ENCODE results near the gene ZFAND3.

ZFAND3 gene

DNA sequence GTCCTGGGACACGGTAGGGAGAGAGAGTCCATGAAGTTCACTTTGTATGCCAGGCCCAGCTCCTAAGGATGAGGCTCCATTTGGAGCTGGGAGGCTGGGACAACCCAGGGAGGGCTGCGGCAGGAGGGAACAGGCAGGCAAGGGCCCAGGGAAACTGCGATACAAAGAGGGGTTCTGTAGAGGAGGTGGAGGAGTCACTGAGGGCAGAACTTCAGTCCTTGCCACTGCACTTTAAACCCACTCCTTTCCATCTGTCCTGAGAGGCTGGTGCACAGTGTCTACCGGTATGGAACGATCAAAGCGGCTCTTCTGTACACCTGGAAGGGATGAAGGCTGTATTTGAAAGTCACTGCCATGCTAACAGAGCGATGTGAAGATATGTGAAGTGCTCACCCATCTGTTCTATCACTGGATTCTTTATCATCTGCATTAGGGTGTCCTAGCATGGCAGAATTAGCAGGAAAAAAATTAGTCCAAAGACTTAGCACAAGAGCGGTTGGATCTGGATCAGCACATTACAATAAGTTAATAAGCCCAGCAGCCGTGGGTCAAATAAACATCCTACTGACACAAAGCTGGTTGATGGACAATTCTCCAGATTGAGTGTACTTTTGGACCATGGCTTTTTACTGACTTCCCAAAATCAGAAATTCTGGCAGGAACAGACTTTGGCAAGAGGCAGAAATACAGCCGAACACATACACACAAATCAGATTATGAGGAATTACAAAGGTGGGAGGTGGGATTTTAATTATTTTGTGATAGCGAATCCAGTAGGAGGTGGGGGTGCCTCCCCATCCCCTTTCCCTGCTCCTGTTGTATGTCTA lies 20.9 kb upstream of the ZFAND3 start:
- no peak for DNase-seq

DNA sequence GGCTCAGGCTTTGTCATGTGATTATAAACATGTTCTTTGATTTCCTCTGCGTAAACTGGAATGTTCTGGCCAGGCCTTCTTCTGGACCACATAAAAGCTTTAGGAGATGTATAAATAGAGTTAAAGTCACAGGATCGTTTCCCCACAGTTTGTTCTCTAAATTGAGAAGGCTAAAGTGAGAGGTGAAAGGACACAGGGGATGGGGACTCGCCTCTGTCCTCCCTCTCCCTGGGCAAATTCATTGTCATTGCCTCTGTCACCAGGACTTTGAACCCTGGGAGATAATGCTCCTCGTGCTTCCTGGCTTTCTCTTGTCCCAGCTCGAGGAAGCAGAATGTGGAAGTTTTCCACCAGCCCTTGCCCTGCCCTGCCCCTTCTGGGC lies 20.3 kb upstream of the ZFAND3 start:
- DNase-seq = no peak

DNA sequence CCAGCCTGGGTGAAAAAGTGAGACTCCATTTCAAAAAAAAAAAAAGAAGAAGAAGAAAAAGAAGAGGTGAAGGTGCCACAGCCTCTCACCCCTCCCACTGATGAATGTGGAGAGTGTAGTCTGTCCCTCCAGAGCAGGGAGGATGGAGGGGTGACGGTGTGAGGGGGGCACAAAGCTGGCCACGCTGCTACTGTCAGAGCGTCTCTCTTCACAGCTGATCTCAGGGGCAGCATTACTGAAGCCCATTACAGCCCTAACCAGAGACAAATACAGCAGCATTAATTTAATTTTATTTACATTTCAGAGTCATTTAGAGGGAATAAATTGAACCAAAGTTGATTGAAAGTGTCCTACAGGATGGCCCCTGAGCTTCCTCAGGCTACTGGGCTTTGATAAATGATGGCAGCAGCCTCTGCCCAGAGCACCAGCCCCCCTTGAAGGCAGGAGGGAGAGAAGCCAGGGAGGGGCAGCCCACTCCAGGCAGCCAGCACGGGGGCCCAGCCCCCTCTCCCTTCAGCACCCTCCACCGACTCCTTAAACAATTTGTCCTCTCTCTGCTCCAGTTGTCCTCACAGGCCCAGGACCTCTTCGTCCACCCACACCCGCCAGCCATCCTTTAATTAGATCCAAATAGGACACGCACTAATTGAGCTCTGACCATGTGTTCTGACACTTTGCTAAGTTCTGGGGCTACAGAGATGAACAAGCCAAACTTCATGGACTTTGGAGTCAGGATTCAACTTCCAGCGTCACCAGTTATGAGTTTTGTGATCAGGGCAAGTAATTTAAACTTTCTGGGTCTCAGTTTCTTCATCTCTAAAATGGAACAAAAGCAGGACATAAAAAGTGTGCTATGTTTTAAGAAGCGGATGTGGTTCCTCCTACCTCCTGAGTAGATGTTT lies 18.6 kb upstream of the ZFAND3 start:
- no peak for DNase-seq

DNA sequence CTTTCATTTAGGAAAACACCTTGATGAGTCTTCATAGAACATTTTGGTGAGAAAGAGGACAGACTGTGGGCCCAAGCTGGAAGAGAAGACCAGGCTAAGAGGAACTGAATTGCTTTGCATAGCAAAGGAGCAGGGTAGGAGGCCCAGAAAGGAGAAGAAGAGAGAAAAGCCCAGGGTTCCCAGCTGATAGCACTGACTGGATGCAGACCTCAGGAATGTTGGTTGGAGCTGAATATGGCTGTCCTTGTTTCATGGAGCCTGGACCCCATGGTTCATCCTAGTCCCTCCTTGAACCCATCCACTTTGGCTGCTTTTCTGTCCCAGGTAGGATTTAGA lies 18.0 kb upstream of the ZFAND3 start:
- DNase-seq = no peak

DNA sequence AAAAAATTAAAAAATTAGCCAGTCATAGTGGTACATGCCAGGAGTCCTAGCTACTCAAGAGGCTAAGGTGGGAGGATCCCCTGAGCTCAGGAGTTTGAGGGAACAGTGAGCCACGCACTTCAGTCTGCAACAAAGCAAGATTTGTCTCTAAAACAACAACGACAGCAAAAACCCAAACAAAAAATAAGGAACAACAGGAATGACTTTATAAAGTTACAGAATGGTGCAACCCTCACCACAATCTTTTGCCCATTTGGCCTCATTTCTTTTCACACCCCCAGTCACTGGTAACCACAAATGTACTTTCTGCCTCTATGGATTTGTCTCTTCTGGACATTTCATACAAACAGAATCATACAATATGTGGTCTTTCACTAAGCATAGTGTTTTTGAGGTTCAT lies 16.7 kb upstream of the ZFAND3 start:
- DNase-seq = no peak

DNA sequence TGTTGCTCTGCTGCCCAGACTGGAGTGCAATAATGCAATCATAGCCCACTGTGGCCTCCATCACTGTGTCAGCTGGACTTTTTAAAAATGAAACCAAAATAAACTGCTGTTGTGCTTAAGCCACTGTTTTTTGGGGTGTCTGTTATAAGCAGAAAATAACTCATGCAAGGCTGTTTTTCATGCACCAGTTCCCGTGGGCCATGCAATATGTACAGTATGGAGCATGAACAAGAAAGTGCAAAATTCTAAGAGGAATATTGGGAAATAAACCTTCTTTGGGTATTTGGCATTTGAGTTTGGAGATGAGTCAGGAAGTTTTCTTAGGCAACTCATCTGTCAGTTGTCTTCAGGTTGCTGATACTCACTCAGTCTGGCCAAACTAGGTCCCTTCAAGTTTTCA lies 14.9 kb upstream of the ZFAND3 start:
- no peak for DNase-seq

DNA sequence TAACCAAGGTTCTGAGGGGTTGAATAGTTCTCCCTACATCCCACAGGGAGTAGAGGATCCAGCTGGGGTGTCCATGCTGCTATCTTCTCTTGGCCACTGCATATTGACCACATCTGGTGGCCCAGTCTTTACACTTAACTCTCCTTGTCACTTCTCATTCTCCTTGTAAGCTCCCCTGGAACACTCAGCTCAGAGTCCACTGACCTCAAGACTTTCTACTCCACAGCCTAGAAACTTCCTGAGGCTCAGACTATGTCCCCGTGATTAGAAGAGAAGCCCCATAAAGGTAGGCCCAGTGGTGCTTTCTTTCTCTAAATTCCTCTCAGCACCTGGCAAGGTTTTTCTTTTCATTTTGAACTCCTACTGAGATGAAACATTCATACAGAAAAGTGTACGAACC lies 13.3 kb upstream of the ZFAND3 start:
- no peak for DNase-seq

DNA sequence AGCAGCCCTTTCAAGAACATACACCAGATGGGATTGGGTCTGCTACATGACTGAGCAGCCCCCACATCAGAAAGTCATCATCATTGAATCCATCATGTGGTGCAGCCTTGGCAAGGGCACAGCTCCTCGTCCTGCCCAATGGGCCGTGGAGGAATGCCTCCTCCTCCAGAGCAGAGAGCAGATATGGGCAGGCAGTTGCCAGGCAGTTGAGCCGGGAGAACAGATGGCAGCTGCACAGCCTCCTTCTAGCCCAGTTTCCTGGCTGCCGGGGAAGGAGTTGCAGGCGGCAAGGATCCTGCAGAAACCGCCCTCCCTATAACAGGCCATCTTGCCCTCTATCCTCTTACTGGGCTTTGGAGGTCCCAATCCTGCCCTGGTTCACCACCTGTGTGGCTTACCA lies 11.9 kb upstream of the ZFAND3 start:
- DNase-seq = peak; percentile 98 to 99

DNA sequence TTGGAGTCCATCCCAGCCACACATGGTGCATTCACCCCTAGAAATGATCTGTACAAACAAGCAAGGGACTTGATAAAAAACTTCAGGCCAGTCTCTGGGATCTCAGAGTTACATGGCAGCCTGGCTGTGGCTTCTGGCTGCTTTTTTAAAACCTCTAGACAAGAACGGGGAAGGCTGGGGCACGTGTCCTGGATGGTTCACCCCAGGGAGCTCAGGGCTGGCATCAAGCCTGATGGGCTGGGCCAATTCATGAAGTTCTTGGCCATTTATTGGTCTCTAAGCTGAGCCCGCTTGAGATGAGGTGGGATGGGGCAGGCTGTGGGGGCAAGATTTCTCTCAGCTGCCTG lies 10.4 kb upstream of the ZFAND3 start:
- peak; percentile 86 to 93 for DNase-seq

DNA sequence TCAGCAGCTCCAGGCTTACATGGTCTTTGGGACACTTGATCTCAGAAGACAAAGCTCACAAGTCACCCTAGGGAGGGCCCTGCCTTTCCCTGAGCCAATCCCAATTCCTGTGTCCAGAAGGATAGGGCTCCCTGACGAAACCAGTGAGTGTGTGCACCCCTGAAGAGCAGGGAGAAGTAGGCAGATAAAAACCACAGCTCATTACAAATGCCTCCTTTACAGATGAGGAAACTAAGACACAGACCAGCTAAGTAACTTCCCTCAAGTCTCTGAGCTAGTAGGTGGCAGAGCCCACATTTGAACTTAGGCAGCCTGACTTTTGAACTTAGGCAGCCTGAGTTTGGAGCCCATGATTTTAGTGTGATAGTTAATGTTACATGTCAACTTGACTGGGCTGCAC lies 6.7 kb upstream of the ZFAND3 start:
- no peak for DNase-seq

DNA sequence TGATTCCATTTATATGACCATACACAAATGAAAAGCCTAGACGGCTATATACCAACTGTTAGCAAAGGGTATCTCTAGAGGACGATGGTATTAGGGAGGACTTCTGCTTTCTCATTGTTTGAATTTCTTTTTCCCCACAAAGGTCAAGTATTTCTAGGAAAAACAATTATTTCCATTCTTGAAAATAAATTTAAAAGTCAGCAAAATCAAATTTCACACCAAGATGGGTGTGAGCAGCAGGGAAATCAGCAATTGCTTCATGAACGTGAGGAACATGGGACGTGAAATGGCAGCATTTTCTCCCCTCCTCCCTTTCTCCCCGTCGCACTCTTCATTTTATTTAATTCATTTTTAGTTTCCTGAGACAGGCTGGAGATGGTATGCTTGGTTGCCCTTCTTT lies 5.2 kb upstream of the ZFAND3 start:
- no peak for DNase-seq

DNA sequence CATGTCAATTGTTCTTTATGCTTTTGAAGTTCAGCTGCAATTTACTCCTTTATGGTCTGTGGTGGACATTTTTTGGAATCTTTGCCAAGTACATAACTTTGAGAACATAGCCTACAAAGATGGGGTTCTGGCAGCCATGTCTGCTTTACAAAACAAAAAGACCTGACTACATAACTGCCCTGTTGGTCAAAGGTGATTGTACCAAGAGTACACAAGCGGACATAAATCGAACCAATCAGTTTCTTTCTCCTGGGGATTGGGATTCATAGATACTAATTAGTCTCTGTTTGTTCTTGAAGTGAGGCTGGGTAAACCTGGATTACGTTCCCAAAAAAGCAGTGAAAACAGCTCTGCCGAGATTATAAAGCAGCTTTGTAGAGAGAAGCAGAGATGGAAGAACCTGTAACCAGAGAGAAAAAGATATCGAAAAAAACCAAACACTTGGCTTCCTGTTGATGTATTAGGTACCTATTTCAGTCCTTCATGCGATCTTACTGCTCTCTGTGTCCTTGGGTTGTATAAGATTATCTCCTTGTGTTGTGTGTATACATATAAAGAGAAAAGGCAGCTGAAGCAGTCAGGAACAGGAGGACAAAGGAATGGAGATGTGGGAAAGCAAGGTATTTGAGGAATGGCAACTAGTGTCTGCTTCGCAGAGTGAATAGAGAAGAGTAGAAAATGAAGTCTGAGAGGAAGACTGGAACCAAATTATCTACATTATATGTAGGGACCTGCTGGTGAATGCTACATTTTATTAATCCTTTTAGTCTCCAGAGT lies 2.7 kb upstream of the ZFAND3 start:
- DNase-seq = no peak

DNA sequence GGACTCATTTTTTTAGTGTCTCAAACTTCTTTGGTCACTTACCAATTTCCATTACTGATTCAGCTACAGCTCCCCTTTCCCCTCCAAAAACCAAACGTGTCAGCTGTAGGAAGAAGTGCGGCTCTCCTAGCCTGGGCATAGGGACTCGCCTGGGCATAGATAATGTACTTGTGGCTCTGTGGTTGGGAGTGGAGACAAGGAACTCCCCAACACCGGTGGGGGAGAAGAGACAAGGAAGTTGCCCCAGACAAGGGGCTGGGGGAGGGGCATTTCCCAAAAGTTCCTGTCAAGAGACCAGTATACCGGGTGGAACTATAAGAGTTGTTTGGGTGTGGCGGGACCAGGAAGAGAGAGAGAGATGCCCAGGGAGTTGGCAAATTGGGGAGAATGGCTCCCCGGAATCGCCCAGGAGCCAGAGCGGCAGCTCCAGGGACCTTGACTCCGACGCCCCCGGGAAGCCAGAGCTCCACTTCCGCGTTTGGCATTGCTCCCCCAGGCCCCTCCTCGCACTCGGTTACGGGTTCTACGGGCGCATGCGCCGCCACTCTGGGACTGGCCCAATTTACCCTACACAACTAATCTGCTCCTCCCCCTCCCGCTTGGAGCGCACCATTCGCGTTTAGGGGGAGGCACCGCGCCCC lies 871 bp upstream of the ZFAND3 start:
- peak; percentile 94 to 98 for DNase-seq

DNA sequence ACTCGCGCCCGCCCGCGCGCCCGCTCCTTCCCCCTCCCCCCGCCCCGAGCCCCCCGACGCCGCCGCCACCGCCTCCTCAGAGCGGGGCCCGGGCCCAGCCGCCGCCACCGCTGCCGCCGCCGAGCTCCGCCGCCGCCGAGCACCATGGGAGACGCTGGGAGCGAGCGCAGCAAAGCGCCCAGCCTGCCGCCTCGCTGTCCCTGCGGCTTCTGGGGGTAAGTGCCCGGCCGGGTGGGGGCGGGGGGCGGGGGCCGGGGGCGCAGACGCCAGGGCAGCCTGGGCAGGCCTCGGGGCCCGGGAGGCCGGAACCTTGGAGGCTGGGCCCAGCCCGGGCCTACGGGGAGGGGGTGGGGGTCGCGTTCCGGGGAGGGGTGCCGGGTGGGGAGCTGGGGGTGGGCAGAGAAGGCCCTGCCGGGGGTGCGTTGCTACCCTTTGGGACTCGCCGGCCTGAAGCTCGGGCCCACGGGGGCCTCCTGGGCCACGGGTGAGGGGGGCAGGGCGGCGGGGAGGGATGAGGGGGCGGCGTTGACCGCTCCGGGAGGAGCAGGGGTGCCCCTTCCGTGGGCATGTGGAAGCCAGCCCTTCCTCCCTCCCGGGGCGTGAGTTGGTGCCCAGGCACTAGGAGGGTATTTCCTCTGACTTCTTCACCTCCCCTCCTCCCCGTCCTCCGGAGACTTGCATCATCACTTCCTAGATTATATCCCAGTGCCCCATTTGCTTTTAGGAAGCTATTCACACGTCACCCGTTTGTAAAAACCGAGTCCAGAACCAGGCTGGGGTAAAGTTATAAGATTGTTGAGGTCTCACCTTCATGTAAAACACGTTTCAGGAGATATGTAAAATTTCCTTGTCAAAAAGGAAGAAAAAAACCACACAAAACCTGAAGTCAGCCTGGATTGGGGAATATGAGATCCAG lies 533 bp downstream of the ZFAND3 start:
- peak in 1 of 2 experiments; percentile 55 for DNase-seq

DNA sequence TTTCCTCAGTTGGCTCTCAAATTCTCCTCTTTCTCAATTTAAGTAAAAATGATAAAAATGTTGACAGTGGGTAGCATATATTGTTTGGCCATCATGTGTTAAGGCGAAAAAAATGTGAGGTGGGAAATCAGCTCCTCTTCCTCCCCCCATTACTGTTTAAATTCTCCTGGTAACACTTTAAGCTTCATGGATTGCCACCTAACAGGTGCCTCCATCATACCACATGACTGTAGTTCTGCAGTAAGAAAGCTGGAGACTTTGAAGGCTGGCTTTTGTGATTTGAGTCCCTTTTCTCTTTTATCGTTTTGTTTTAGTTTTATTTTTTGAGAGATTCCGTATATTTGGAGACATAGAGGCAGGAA lies 1.2 kb downstream of the ZFAND3 start:
- DNase-seq = no peak

DNA sequence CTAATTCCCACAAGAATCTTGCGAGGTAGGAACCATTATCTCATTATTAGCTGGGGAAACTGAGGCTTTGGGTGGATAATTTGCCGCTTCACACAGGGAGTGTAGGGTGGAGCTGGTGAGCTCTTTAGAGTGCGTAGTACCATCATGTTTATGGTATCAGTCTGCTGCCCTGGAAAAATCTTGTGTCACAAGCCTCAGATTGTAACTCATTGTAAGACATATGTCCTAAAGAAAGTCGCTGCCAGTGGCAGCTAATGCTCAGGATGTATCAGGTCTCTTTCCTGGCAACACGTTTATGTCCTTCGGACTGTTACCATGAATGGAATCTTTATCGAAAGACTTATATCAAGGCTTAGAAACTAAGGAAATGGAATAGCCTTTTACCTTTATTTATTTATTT lies 1.9 kb downstream of the ZFAND3 start:
- no peak for DNase-seq

DNA sequence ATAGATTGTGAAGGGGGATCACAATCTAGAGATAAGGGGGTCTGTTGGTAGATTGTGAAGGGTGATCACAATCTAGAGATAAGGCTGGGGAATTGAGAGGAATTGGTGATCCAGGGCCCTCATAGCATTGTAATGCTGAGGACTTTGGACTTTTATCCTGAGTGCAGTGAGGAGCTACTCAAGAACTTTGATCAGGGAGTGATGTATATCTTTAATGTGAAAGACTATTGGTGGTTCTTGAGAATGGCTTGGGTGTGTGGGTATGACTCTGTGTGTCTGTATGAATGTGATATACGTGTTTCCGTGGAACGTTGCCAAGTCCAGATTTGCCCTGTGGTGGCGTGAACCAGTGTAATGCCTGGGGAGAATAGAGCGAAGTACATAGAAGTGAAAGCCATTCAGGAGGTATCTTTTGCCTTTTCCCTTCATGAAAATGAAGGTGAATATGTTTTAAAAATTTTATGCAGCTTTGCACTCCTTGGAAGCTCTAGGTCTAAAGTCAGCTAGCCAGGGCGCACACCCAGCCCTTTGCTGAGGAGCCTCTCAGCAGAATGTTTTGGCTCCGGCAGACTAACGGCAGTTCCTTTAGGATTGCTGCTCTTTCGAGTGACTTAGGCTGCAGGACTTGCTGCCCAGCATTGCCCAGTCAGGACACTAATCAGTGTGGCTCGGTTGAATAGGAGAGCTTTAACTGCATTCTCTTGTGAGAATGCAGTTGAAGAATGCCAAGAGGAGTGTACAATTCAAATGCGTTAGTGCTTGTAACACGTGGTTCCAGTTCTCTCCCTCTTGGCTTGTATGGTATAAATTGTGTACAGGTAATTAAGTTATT lies 3.5 kb downstream of the ZFAND3 start:
- peak; percentile 34 to 48 for DNase-seq

DNA sequence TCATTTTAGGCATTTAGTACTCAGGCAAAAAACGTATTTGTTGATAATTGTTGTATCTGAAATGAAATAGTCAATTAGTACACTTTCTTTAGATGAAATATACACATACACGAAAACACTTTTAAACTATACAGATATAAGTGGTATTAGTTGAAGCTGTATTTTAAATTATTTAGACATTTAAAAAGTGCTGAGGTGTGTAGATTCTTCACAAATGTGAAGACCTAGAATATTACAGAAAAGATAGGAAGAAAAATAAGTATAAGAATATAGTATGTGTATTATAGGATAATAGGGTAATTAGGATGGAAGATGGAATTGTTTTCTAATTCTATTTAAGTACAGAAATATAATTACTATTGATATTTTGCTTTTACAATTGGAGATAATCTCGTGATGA lies 4.6 kb downstream of the ZFAND3 start:
- no peak for DNase-seq

DNA sequence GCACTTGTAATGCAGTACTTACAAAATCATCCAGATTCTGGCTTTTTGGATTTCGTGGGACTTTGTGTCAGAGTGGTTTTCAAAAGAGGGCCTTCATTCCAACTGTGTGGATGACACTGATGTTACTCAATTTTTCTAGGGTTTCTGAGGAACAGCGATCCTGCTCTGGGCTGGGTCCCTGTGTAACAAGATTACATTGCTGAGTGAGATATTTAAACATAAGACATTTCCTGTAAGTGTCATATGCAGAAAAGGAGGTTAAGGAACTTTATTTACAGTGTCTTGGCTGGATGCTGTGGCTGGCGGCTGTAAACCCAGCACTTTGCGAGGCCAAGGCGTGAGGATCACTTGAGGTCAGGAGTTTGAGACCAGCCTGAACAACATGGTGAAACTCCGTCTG lies 6.7 kb downstream of the ZFAND3 start:
- no peak for DNase-seq

DNA sequence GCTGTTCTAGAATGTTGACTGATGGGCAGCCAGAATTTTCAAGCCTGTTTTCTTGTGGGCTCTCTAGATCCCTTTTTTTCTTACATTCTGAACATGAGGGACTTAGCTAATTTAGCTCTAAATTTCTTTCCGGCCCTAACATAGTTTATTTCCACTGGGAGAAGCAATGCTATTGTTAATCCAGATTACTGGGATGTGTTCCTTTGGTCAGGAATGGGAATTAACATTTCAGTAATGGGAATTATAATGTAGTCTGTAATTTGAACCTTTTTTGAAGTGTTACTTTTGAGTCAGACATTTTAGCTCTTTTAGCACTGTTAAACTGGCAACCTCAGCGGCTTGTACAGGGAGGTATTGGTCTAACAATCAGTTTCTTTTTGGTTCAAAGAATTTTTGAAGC lies 7.5 kb downstream of the ZFAND3 start:
- DNase-seq = no peak

DNA sequence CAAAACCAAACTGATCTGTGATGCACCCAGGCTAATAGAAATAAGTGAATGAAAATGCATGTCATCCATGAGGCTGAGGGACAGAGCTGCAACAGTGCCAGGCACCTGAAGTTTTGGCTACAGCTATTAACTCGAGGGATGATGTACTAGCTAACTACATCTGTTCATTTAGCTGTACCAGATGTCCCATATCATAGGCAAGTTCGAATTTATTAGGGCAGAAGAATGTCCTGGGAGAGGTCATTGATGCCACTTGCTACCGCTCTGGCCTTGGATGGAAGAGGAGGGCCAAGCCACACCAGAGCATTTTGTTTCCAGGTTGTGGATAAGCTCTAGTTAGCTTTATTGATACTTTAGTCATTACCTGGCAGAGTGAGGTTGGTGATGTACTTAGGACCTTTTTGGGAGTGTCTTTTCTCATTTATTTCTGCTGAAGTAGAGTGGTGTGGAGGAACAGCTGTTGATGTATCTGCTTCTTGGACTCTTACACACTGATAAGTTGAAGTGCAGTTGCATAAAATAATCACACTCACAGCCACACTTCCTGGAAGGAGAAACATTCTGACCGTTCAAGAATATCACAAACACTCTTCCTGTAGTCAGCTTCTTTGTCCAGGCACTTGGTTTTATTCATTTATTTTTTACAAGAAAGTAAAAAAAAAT lies 8.2 kb downstream of the ZFAND3 start:
- DNase-seq = peak in 1 of 2 experiments; percentile 18
